ENCODE data around the gene GOLGA6L2.

Gene GOLGA6L2

GRCh38 chr15:23441204-23441603, 5.8 kb downstream of the GOLGA6L2 start:
- DNase-seq (ENCODE audit: extremely low spot score): no peak
- CTCF ChIA-PET: interaction anchor here (0.9 kb wide), 1 partner anchor 26 kb away, joined by 3 read pairs; no protein-coding TSS in a partner anchor
- no peak for TF ChIP-seq CTCF (IDR thresholded peaks at IDR 0.05; ENCODE audit: control extremely low read depth, extremely low read depth, low read depth, missing control alignments)
- POLR2A ChIA-PET: no interaction called here

- POLR2A ChIA-PET: no interaction called here
- no peak for TF ChIP-seq CTCF (IDR thresholded peaks at IDR 0.05; ENCODE audit: control extremely low read depth, extremely low read depth, low read depth, missing control alignments)
- DNase-seq (ENCODE audit: extremely low spot score): no peak
- CTCF ChIA-PET: interaction anchor here (0.9 kb wide), 1 partner anchor 26 kb away, joined by 3 read pairs; no protein-coding TSS in a partner anchor
Observed at GRCh38 chr15:23440596-23440995, 6.4 kb downstream of the GOLGA6L2 start.

- POLR2A ChIA-PET: no interaction called here
- CTCF ChIA-PET: no interaction called here
- TF ChIP-seq CTCF (IDR thresholded peaks at IDR 0.05; ENCODE audit: control extremely low read depth, extremely low read depth, low read depth, missing control alignments): no peak
- DNase-seq (ENCODE audit: extremely low spot score): no peak
Observed at GRCh38 chr15:23439513-23439912, 7.5 kb downstream of the GOLGA6L2 start.

GRCh38 chr15:23438816-23439466, 8.1 kb downstream of the GOLGA6L2 start:
- no peak for DNase-seq (ENCODE audit: extremely low spot score)
- POLR2A ChIA-PET: no interaction called here
- no peak for TF ChIP-seq CTCF (IDR thresholded peaks at IDR 0.05; ENCODE audit: control extremely low read depth, extremely low read depth, low read depth, missing control alignments)
- CTCF ChIA-PET: no interaction called here

GRCh38 chr15:23437673-23438072, 9.4 kb downstream of the GOLGA6L2 start:
- POLR2A ChIA-PET: no interaction called here
- CTCF ChIA-PET: no interaction called here
- TF ChIP-seq CTCF (IDR thresholded peaks at IDR 0.05; ENCODE audit: control extremely low read depth, extremely low read depth, low read depth, missing control alignments): no peak
- DNase-seq (ENCODE audit: extremely low spot score): no peak

GRCh38 chr15:23437146-23437545, 9.9 kb downstream of the GOLGA6L2 start:
- ChIA-PET CTCF (no interaction called here), POLR2A (no interaction called here)
- DNase-seq (ENCODE audit: extremely low spot score): no peak
- no peak for TF ChIP-seq CTCF (IDR thresholded peaks at IDR 0.05; ENCODE audit: control extremely low read depth, extremely low read depth, low read depth, missing control alignments)

Data from GM10248 (cell line).